GM12878 (cell line): ENCODE results near the gene TMEM50A.

Experiments
- CHD4 ChIP-seq: fragments of 200-600 bp; sonication (generic); IDR thresholded peaks from 2 replicates; pipeline ENCODE4 v1.6.1; 2016; ENCODE audit warnings: mild to moderate bottlenecking
- CTCF ChIP-seq, 3 experiments: IDR thresholded peaks in 2 of 3; conservative IDR thresholded peaks in 1 of 3; 2 replicates each; pipeline ENCODE4 v1.5.1; 2011; ENCODE audit warnings: low read depth in 3 of 3, low read length in 3 of 3, mild to moderate bottlenecking in 3 of 3, control low read depth in 2 of 3, moderate library complexity in 2 of 3, inconsistent platforms in 1 of 3, mixed read lengths in 1 of 3; ENCODE audit not compliant: control insufficient read depth in 2 of 3, insufficient read depth in 1 of 3; ENCODE audit errors: extremely low read depth in 1 of 3
- EGR1 ChIP-seq, 2 experiments: IDR thresholded peaks; 1 replicate in 1 of 2; 2 replicates in 1 of 2; pipeline ENCODE4 v1.6.1; 2011 to 2012; ENCODE audit warnings: low read depth in 2 of 2, low read length in 2 of 2, borderline replicate concordance in 1 of 2, mild to moderate bottlenecking in 1 of 2, moderate library complexity in 1 of 2
- ESRRA ChIP-seq: IDR thresholded peaks from 2 replicates; pipeline ENCODE4 v1.6.1; 2012; ENCODE audit warnings: mild to moderate bottlenecking, low read length, improper control_type of control experiment
- MXI1 ChIP-seq: fragments of 150-350 bp; IDR thresholded peaks from 2 replicates; pipeline ENCODE4 v1.6.1; 2011; ENCODE audit warnings: low read depth, mild to moderate bottlenecking, inconsistent platforms, low read length, improper control_type of control experiment
- NR2C2 ChIP-seq: IDR thresholded peaks from 2 replicates; pipeline ENCODE4 v1.6.1; 2011; ENCODE audit warnings: borderline replicate concordance, low read depth; ENCODE audit not compliant: control insufficient read depth, insufficient read length
- SIX5 ChIP-seq: IDR thresholded peaks from 2 replicates; pipeline ENCODE4 v1.6.1; 2011; ENCODE audit warnings: mild to moderate bottlenecking, low read depth, low read length, moderate library complexity; ENCODE audit not compliant: severe bottlenecking
- SREBF2 ChIP-seq: IDR thresholded peaks from 2 replicates; pipeline ENCODE4 v1.6.1; 2012; ENCODE audit warnings: mild to moderate bottlenecking, low read length
- YY1 ChIP-seq: IDR thresholded peaks from 2 replicates; pipeline ENCODE4 v1.6.1; 2011; ENCODE audit warnings: low read depth, mild to moderate bottlenecking, low read length

- TF ChIP-seq SIX5 (no peak), CHD4 (no peak), MXI1 (no peak), ESRRA (no peak), YY1 (no peak), EGR1 (IDR thresholded peaks at IDR 0.05; ENCODE audit: borderline replicate concordance in 1 of 2, low read depth in 2 of 2, low read length in 2 of 2) (no peak), CTCF (IDR thresholded peaks at IDR 0.05 in 2 of 3, conservative IDR thresholded peaks at IDR 0.05 in 1 of 3; ENCODE audit: control insufficient read depth in 2 of 3, extremely low read depth in 1 of 3, insufficient read depth in 1 of 3, low read depth in 3 of 3, low read length in 3 of 3) (no peak), SREBF2 (no peak), NR2C2 (no peak)
Measured at GRCh38 chr1:25341746-25342145, 3.6 kb downstream of the TMEM50A start.
